ENCODE measurements around the gene ADAMTSL3.

- TF ChIP-seq CTCF (IDR thresholded peaks at IDR 0.05) (no peak), POLR2AphosphoS5 (IDR thresholded peaks at IDR 0.05) (no peak), POLR2A (IDR thresholded peaks at IDR 0.05) (no peak), EP300 (IDR thresholded peaks at IDR 0.05) (no peak)
These were observed 188.4 kb downstream of the ADAMTSL3 start for GRCh38 chr15:83842281-83842680.

Data from sigmoid colon (tissue), 4 donors.